Endothelial cell (in vitro differentiated cells): ENCODE data around the gene ARAP2. TPM values are rescaled to one million over a fixed set of nuclear protein-coding genes. Genes with fewer than 3 reads are reported as not detected.

Experiments used
- DNase-seq: peaks from one replicate; pipeline ENCODE4 v3.0.0; 2021; ENCODE audit warnings: low spot score
- H3K27ac Mint-ChIP-seq: one replicate; pipeline ENCODE4 v1.8.0; 2021; ENCODE audit warnings: mixed read lengths, inconsistent platforms; ENCODE audit not compliant: unreplicated experiment
- H3K27me3 Mint-ChIP-seq: one replicate; pipeline ENCODE4 v1.8.0; 2021; ENCODE audit warnings: mild to moderate bottlenecking, moderate library complexity, mixed read lengths, inconsistent platforms; ENCODE audit not compliant: unreplicated experiment
- H3K36me3 Mint-ChIP-seq: one replicate; pipeline ENCODE4 v1.8.0; 2021; ENCODE audit warnings: mild to moderate bottlenecking, low read depth, mixed read lengths, inconsistent platforms; ENCODE audit not compliant: unreplicated experiment
- H3K4me1 Mint-ChIP-seq: one replicate; pipeline ENCODE4 v1.8.0; 2021; ENCODE audit warnings: mild to moderate bottlenecking, mixed read lengths, inconsistent platforms; ENCODE audit not compliant: unreplicated experiment
- H3K4me3 Mint-ChIP-seq: one replicate; pipeline ENCODE4 v1.8.0; 2021; ENCODE audit warnings: mild to moderate bottlenecking, mixed read lengths, inconsistent platforms; ENCODE audit not compliant: unreplicated experiment
- H3K9me3 Mint-ChIP-seq: one replicate; pipeline ENCODE4 v1.8.0; 2021; ENCODE audit warnings: mixed read lengths, inconsistent platforms; ENCODE audit not compliant: unreplicated experiment
- CTCF ChIP-seq: fragments of 200-600 bp; sonication (generic); IDR thresholded peaks from one replicate; pipeline ENCODE4 v1.5.0; 2021; ENCODE audit warnings: antibody characterized with exemption; ENCODE audit not compliant: unreplicated experiment
- total RNA-seq: library from RNA; stranded (reverse); fragmentation: NEBNext Ultra II Directional; extraction: Animal tissue kit (Norgen Biotek cat#: 25700); gene quantifications from one replicate; pipeline ENCODE4 v1.2.1, GENCODE V29; 2021; ENCODE audit not compliant: unreplicated experiment

ARAP2 gene
- total RNA-seq, 1 donor from 2014 or later: 20.1 TPM

DNA sequence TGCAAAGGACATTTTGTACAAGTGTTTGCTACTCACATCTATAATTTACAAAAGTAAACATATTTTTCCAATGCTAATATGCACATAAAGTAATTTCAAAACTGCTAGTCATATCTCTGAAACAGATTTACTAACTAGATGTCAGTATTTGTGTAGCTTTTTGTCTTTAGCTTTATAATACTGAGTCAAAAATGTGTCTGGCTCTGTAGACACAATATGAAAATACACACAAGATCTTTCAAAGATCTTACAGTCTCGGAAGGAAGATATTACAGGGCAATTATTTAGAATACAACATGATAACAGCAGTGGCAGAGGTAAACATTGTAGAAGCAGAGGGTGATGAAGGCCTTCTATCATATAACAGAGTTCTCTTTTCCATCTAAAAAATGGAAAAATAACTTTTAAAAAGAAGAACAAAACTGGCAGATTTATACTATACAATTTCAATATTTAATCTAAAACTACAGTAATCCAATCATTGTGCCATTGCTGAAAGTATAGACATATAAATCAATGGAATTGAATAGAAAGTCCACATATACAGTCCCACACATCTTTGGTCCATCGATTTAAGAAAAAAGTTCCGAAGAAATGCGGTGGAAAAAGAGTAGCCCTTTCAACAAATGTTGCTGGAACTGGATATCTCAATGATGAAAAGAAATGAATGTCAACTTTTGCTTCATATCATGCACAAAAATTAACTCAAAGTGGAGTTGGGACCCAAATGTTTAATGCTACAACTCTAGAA is 29.4 kb downstream of the ARAP2 start:
- no peak for TF ChIP-seq CTCF
- DNase-seq: no peak
- no peak overlapping the region for H3K4me3 Mint-ChIP-seq
- H3K27ac Mint-ChIP-seq: no peak overlapping the region
- H3K4me1 Mint-ChIP-seq: no peaks in the 10 kb centered on the region
- H3K27me3 Mint-ChIP-seq: no peaks in the 10 kb centered on the region
- H3K36me3 Mint-ChIP-seq: no peaks in the 10 kb centered on the region
- no peaks in the 10 kb centered on the region for H3K9me3 Mint-ChIP-seq

DNA sequence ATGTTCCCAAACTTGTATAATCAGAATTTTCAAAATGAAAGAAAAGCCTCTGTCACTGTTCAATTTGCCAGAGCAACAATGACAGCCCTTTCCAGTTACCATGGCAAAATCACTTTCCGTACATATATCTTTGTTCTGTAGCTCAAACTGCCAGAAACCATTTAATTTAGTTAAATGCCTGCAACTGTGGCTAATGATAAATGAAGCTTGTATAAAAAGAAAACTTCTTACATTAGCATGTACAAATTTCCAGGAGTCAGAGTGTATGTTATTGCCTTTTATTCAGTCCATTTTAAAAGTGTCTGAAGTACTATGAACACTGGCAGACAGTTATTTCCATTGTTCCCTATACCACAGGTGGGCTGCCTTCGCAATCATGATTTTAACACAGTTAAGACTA is 30.3 kb downstream of the ARAP2 start:
- no peaks in the 10 kb centered on the region for H3K36me3 Mint-ChIP-seq
- H3K4me3 Mint-ChIP-seq: no peak overlapping the region
- no peak for DNase-seq
- TF ChIP-seq CTCF: no peak
- no peaks in the 10 kb centered on the region for H3K9me3 Mint-ChIP-seq
- no peak overlapping the region for H3K27ac Mint-ChIP-seq
- no peaks in the 10 kb centered on the region for H3K4me1 Mint-ChIP-seq
- no peaks in the 10 kb centered on the region for H3K27me3 Mint-ChIP-seq

- Mint-ChIP-seq H3K27me3 (no peaks in the 10 kb centered on the region), H3K4me3 (no peak overlapping the region), H3K27ac (no peak overlapping the region), H3K36me3 (no peaks in the 10 kb centered on the region), H3K4me1 (no peaks in the 10 kb centered on the region), H3K9me3 (no peaks in the 10 kb centered on the region)
- no peak for DNase-seq
- no peak for TF ChIP-seq CTCF
Observed at GRCh38 chr4:36211084-36211483, 33.2 kb downstream of the ARAP2 start.

DNA sequence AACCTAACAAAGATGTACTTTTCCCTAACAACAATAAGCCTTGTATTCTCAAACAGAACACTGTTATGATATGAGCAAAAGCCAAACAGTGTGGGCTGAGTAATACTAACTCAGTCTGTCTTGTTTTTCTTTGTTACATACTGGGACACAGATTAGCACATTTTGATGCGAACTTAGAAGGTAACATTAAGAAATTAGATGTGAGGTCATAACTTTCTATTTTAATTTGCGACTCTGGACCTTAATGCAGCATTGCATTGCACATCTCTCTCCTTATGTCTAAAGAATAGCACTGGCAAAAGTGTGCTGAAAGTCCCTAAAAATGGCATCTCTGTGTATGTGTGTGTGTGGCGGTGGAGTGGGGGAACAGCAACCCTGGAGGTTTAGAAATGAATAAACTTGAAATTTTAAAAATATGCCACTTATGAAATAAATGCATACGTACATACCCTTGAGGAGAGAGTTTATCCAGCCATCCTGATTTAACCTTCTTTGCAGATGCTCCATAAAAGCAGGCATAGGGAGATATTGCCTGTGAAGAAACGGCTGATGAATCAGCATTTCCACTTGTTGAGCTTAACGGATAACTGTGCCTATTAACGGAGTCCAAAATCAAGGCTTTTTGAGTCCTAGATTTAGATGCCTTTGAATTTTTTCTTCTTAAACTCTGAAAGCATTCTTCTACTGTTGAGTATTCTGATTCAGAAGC is 34.2 kb downstream of the ARAP2 start:
- Mint-ChIP-seq H3K36me3 (no peaks in the 10 kb centered on the region), H3K27me3 (no peaks in the 10 kb centered on the region), H3K4me3 (no peak overlapping the region), H3K27ac (no peak overlapping the region), H3K4me1 (no peaks in the 10 kb centered on the region), H3K9me3 (no peaks in the 10 kb centered on the region)
- TF ChIP-seq CTCF: no peak
- DNase-seq: no peak

DNA sequence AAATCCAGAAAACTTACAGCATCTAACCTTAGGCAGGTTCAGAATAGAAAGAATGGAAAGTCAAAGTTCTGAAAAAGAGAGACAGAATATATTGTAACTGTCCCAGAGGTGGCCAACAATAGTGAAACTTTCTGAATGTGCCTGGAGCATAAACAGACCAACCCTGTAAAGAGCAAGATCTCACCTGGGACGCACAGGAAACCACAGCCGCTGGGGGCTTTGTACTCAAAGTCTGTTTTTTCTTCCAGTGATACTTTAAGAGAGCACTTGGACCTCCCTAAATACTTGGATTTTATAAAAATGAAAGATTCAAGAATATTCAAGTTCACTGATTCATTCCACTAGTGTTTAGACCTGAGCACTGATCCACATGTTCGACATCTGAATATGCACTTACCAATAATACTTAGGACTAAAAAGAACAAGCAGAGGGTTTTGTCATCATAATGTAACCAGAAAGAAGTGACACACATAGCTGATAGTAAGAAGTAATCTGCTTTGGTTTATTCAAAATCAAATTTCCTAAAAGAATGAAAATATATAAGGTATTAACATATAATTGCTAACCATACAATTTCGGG is 35.3 kb downstream of the ARAP2 start:
- H3K4me1 Mint-ChIP-seq: no peaks in the 10 kb centered on the region
- H3K27me3 Mint-ChIP-seq: no peaks in the 10 kb centered on the region
- H3K9me3 Mint-ChIP-seq: no peaks in the 10 kb centered on the region
- DNase-seq: no peak
- H3K4me3 Mint-ChIP-seq: no peak overlapping the region
- H3K27ac Mint-ChIP-seq: no peak overlapping the region
- no peaks in the 10 kb centered on the region for H3K36me3 Mint-ChIP-seq
- no peak for TF ChIP-seq CTCF
